ENCODE data around the gene MAMDC4.

DNA sequence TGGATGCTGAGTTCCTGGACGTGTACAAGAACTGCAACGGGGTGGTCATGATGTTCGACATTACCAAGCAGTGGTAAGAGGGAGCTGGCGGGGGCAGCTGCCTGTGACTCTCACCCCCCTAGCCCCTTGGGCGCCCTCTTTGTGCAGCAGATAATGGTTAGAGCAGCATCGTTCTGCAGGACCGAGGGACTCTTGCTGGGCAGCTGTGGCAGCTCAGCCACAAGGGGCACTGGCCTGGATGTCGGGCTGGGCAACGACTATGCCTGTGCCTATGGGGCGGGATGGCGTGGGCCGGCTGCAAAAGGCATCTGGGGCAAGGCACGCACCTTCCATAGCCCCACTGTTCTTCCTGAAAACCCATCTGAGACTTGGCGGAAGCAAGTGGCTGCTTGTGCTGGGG lies 22.7 kb upstream of the MAMDC4 start:
- TF ChIP-seq CTCF (tag by site-specific recombination; IDR thresholded peaks at IDR 0.05) (peak; percentile 43; the same call in 1 of the 2 replicates), ZNF830 (tag by site-specific recombination; IDR thresholded peaks at IDR 0.05; ENCODE audit: low read depth) (no peak), ZSCAN18 (tag by site-specific recombination; IDR thresholded peaks at IDR 0.05) (no peak), ZNF274 (IDR thresholded peaks at IDR 0.05; ENCODE audit: low read length) (no peak), ZNF274 (tag by site-specific recombination; IDR thresholded peaks at IDR 0.05; ENCODE audit: borderline replicate concordance) (no peak), ZBTB7A (tag by site-specific recombination; IDR thresholded peaks at IDR 0.05; ENCODE audit: low read depth) (no peak)
